ENCODE measurements around the gene STEAP1B. TPM values are rescaled to one million over a fixed set of nuclear protein-coding genes. Genes with fewer than 3 reads are reported as not detected.
"Not testable (repeated sequence)": the region's sequence is repeated elsewhere in the genome, so short reads cannot be mapped to it uniquely, and the experiment has no call there.

The STEAP1B gene
- total RNA-seq (under 1 TPM; 0.73 to 0.75 TPM), total RNA-seq (0.08 to 0.12 reads per million in 2 donors)

DNA sequence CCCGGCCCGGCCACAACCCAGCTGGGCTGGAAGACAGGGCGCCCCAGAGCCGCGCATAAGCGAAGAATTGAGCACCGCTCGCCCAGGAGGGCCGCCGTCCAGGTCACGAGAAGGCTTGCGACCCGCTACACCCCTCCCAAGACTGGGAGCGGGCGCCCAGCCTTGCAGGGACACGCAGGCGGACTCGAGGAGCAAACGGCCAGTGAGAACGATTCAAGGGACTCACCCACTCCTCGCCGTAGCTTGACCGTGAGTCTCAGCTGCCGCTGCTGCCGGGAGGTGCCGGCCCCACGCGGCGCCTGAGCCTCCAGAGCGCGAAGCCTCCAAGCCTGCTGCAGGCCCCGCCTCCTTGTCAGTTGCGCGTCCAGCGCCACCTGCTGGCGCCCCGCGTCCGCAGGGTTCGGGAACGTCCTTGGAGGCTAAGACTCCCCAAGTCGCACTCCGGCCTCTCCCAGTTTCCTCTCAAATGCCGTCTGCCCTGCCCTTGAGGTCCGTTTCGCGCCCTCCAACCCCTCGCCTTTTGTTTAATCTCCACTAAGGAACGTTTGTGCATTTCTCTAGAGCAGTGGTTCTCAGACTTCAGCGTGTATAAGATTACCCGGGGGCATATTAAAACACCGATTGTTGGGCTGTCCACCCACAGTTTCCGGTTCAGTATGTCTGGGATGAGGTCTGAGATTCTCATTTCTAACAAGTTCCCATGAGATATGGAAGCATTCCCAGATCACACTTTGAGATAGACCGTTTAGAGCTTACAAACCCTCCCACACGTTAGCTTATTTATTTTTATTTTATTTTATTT lies at the start of gene STEAP1B:
STEAP1B (minus strand) TSS at position 301 of the 802 bp plus-strand sequence. CDS start 5,333 bp downstream, outside the sequence.
- H3K4me1 Mint-ChIP-seq; H3K36me3 Mint-ChIP-seq (ENCODE audit: low read depth); H3K9me3 ChIP-seq (ENCODE audit: control insufficient read depth, low read length, poor library complexity, severe bottlenecking); H3K27ac Mint-ChIP-seq: not testable (repeated sequence)
- Mint-ChIP-seq H3K27me3 (peaks cover 19% of the 10 kb centered on the region), H3K4me3 (peak within 1 kb of the TSS; percentile 36)
- DNase-seq (peak; percentile 58 to 82 (median 63)), ATAC-seq (peak; percentile 98)

DNA sequence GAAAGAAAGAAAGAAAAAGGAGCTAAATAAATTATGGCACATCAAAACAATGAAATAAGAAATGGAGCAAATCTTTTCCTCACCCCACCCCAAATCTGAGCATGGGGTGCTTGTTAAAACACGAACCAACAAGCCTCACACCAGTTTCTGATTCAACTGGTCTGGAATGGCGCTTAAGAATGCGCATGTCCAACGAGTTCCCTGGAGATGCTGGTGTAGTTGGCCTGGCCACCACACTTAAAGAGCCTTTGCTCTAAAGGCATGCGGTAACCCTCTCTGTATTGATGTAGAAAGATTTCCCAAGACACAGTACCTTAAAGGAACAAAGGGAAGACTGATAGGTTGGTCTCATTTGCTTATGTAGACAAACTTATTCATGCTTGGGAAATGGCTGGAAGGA lies 49.1 kb upstream of the STEAP1B start:
- ATAC-seq (no peak), DNase-seq (no peak)
- Mint-ChIP-seq H3K27me3 (peaks cover 70% of the 10 kb centered on the region), H3K36me3 (ENCODE audit: low read depth) (peaks cover 4% of the 10 kb centered on the region), H3K4me3 (peak overlapping the region; percentile 39), H3K4me1 (peaks cover 6% of the 10 kb centered on the region), H3K27ac (no peak overlapping the region)
- H3K9me3 ChIP-seq (ENCODE audit: control insufficient read depth, low read length, poor library complexity, severe bottlenecking): no peaks in the 10 kb centered on the region

DNA sequence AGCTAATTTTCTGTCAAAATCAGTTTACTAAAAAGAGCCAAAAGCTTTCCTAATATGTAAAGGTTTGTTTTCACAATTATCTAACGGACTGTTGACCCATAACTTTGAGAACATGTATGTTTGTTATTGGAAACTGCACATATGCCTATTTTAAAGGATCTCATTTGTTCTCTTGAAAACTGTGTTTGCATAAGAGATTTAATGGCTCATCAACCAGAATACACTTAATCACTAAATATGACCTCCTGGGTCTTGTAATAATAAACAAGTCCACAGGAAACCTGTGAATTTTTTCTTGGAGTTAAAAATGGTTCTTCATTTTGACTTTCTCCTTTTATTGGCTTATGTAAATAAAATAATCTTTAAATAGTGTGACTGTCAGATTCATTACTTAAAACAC lies 48.3 kb upstream of the STEAP1B start:
- peaks cover 2% of the 10 kb centered on the region for H3K36me3 Mint-ChIP-seq (ENCODE audit: low read depth)
- no peaks in the 10 kb centered on the region for H3K9me3 ChIP-seq (ENCODE audit: control insufficient read depth, low read length, poor library complexity, severe bottlenecking)
- no peak overlapping the region for H3K27ac Mint-ChIP-seq
- H3K4me3 Mint-ChIP-seq: no peak overlapping the region
- H3K4me1 Mint-ChIP-seq: peaks cover 6% of the 10 kb centered on the region
- ATAC-seq (no peak), DNase-seq (no peak)
- H3K27me3 Mint-ChIP-seq: peaks cover 66% of the 10 kb centered on the region

DNA sequence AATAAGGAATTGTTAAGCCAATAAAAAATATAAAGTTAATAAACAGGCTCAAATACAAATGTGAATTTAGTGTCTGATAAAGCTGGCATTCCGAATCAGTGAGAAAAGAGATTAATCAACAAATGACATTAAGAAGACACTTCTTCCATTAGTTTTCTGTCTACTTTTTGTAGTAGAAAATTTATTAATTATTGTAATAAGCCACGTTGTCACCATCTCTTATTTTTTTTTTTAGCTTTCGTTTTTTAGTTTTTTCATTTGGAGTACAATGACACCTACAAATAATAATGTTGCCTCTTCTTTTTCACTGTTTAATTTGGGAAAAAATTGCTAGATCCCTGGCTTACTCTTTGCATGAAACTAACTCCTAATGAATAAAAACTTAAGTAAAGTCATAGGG lies 46.8 kb upstream of the STEAP1B start:
- Mint-ChIP-seq H3K4me3 (no peak overlapping the region), H3K27me3 (peaks cover 59% of the 10 kb centered on the region), H3K36me3 (ENCODE audit: low read depth) (peaks cover 2% of the 10 kb centered on the region), H3K4me1 (peaks cover 6% of the 10 kb centered on the region), H3K27ac (no peak overlapping the region)
- DNase-seq: no peak
- no peak for ATAC-seq
- no peaks in the 10 kb centered on the region for H3K9me3 ChIP-seq (ENCODE audit: control insufficient read depth, low read length, poor library complexity, severe bottlenecking)

DNA sequence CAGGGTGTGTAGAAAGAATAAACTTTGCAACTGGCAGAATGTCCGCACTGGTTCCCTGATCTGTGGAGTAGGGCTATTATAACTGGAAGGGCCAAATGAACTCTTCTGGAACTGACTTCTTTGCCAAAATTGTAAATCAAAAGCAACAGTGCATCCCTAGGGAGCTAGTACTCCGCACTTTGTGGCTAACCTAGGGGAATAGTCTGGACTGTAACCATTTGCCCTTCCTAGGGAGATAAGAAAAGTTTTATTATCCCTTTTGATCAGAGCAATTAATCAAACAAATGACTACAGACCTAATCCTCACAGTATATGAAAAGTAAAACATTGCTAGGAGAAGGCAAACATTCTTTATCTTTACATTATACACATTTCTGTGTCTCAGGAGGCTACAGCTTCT lies 45.5 kb upstream of the STEAP1B start:
- DNase-seq: no peak
- peaks cover 51% of the 10 kb centered on the region for H3K27me3 Mint-ChIP-seq
- no peak for ATAC-seq
- H3K9me3 ChIP-seq (ENCODE audit: control insufficient read depth, low read length, poor library complexity, severe bottlenecking): no peaks in the 10 kb centered on the region
- peaks cover 2% of the 10 kb centered on the region for H3K36me3 Mint-ChIP-seq (ENCODE audit: low read depth)
- H3K27ac Mint-ChIP-seq: no peak overlapping the region
- peaks cover 6% of the 10 kb centered on the region for H3K4me1 Mint-ChIP-seq
- no peak overlapping the region for H3K4me3 Mint-ChIP-seq

DNA sequence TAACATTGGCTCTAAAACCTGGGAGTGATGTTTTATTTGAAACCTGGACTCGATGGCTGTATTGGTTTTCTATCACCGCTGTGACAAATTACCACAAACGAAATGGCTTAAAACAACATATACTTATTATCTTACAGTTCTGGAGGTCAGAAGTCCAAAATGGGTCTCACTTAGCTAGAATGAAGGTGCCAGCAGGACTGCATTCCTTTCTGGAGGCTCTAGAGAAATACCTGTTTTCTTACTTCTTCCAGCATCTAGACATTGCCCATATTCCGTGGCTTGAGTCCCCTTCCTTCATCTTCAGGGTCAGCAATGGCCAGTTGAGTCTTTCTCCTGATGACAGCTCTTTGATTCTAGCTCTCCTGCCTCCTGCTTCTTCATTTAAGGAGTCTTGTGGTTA lies 44.3 kb upstream of the STEAP1B start:
- H3K36me3 Mint-ChIP-seq (ENCODE audit: low read depth): no peaks in the 10 kb centered on the region
- no peak overlapping the region for H3K27ac Mint-ChIP-seq
- H3K4me3 Mint-ChIP-seq: no peak overlapping the region
- H3K27me3 Mint-ChIP-seq: peaks cover 40% of the 10 kb centered on the region
- no peak for DNase-seq
- ATAC-seq: no peak
- no peaks in the 10 kb centered on the region for H3K4me1 Mint-ChIP-seq
- no peaks in the 10 kb centered on the region for H3K9me3 ChIP-seq (ENCODE audit: control insufficient read depth, low read length, poor library complexity, severe bottlenecking)

DNA sequence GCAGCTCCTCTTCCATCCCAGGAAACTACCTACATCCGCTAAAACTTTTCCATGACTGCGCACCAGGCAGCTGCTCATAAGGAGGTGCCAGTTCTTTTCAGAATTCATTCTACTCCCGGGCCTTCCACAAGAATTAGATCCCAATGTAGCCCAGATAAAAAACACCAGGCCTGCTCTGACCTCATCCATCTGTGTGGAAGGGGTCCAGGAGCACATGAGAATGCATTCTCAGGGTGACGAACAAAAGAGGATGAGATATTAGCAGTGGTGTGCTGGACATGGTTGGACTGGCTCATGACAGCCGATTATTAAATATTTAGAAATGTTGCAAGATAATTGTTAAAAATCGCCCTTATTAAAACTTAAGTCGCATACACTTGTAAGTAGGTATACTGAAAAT lies 43.2 kb upstream of the STEAP1B start:
- Mint-ChIP-seq H3K27ac (no peak overlapping the region), H3K4me3 (no peak overlapping the region), H3K27me3 (peaks cover 36% of the 10 kb centered on the region), H3K36me3 (ENCODE audit: low read depth) (no peaks in the 10 kb centered on the region), H3K4me1 (no peaks in the 10 kb centered on the region)
- ATAC-seq (no peak), DNase-seq (no peak)
- no peaks in the 10 kb centered on the region for H3K9me3 ChIP-seq (ENCODE audit: control insufficient read depth, low read length, poor library complexity, severe bottlenecking)

DNA sequence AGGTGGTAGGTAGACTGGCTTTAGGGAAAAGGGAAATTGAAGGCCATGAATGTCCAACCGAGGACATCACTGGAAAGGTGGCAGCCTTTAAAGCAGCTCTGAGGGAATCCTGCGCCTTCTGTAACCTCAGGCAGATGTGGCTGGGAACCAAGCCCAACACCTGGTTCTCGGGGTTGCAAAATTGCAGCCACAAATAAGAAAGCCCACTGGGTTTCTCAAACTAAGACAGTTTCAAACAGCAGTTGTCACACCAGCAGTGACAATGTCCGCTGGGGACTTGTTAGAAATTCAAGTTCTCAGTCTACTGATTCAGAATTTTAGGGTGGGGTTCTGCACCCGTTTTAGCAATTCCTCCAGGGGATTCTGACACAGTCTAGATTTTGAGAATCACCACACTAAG lies 42.7 kb upstream of the STEAP1B start:
- no peaks in the 10 kb centered on the region for H3K4me1 Mint-ChIP-seq

DNA sequence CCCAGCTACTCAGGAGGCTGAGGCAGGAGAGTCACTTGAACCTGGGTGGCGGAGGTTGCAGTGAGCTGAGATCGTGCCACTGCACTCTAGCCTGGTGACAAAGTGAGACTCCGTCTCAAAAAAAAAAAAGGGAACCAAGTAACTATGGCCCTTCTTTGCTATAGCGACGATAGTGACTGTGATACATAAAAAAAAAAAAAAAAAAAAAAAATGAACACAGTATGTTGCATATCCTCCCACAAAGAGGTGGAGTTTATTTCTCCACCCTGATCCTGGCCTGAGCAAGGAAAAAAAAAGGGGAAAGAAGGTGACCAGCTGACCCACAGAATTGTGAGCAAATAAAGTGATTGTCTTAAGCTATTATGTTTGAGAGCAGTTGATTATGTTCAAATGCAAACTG lies 42.3 kb upstream of the STEAP1B start:
- Mint-ChIP-seq H3K36me3 (ENCODE audit: low read depth) (no peaks in the 10 kb centered on the region), H3K4me1 (no peaks in the 10 kb centered on the region), H3K27ac (no peak overlapping the region), H3K27me3 (peaks cover 41% of the 10 kb centered on the region), H3K4me3 (no peak overlapping the region)
- ATAC-seq (no peak), DNase-seq (no peak)
- no peaks in the 10 kb centered on the region for H3K9me3 ChIP-seq (ENCODE audit: control insufficient read depth, low read length, poor library complexity, severe bottlenecking)

More for the DNA sequence above, 42.7 kb upstream of the STEAP1B start:
- DNase-seq: no peak
- H3K27ac Mint-ChIP-seq: no peak overlapping the region
- no peak for ATAC-seq
- H3K27me3 Mint-ChIP-seq: peaks cover 37% of the 10 kb centered on the region
- no peaks in the 10 kb centered on the region for H3K36me3 Mint-ChIP-seq (ENCODE audit: low read depth)
- no peaks in the 10 kb centered on the region for H3K9me3 ChIP-seq (ENCODE audit: control insufficient read depth, low read length, poor library complexity, severe bottlenecking)
- H3K4me3 Mint-ChIP-seq: no peak overlapping the region

DNA sequence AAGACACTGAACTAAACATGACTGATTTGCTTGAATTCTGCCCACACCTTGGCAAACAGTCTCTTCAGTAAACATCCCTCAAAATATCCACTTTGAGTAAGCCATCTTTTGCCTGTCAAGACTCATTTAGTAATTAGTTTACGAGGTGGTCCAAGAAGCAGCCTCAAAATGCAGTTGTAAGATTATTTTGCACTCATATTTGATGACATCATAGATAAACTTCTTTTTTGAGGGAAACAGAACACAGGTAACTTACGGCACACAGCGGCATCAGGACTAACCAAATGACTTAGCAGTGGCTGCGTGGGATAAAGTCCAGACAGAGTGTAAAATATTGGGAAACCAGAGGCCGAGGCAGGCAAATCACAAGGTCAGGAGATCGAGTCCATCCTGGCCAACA lies 41.8 kb upstream of the STEAP1B start:
- Mint-ChIP-seq H3K27ac (no peak overlapping the region), H3K36me3 (ENCODE audit: low read depth) (no peaks in the 10 kb centered on the region), H3K27me3 (peaks cover 42% of the 10 kb centered on the region), H3K4me3 (no peak overlapping the region), H3K4me1 (no peaks in the 10 kb centered on the region)
- DNase-seq (no peak), ATAC-seq (no peak)
- no peaks in the 10 kb centered on the region for H3K9me3 ChIP-seq (ENCODE audit: control insufficient read depth, low read length, poor library complexity, severe bottlenecking)

DNA sequence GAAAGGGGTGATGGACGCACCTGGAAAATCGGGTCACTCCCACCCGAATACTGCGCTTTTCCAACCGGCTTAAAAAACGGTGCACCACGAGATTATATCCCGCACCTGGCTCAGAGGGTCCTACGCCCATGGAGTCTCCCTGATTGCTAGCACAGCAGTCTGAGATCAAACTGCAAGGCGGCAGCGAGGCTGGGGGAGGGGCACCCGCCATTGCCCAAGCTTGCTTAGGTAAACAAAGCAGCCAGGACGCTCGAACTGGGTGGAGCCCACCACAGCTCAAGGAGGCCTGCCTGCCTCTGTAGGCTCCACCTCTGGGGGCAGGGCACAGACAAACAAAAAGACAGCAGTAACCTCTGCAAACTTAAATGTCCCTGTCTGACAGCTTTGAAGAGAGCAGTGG lies 28.5 kb upstream of the STEAP1B start:
- not testable (repeated sequence) for H3K36me3 Mint-ChIP-seq (ENCODE audit: low read depth); H3K9me3 ChIP-seq (ENCODE audit: control insufficient read depth, low read length, poor library complexity, severe bottlenecking); DNase-seq; H3K4me1 Mint-ChIP-seq; ATAC-seq; H3K4me3 Mint-ChIP-seq; H3K27ac Mint-ChIP-seq
- peaks cover 18% of the 10 kb centered on the region for H3K27me3 Mint-ChIP-seq

DNA sequence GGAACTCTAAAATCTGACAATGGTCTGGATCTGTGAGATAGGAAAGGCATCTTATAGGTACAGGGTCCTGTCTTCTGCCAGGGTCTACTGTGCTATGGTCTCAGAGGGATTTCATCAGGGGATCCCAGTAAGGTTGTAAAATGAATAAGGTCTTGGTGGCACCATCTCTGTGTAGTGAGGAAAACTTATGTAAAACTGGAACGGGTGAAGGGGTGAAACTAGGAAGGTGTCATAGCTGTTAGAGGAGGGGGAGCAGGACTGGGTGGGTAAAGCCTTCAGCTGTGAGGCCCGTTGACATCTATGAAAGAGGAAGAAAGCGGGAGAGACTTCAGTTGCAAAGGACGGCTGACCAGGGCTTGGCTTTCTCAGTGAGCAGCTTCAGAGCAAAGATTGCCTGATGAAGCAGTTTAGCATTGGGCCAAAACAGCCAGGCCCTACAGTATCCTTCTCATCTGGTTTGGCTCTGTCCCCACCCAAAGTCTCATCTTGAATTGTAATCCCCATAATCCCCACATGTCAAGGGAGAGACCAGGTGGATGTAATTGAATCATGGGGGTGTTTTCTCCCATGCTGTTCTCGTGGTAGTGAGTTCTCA lies 24.5 kb upstream of the STEAP1B start:
- not testable (repeated sequence) for DNase-seq, ATAC-seq
- H3K27me3 Mint-ChIP-seq: peaks cover 33% of the 10 kb centered on the region

DNA sequence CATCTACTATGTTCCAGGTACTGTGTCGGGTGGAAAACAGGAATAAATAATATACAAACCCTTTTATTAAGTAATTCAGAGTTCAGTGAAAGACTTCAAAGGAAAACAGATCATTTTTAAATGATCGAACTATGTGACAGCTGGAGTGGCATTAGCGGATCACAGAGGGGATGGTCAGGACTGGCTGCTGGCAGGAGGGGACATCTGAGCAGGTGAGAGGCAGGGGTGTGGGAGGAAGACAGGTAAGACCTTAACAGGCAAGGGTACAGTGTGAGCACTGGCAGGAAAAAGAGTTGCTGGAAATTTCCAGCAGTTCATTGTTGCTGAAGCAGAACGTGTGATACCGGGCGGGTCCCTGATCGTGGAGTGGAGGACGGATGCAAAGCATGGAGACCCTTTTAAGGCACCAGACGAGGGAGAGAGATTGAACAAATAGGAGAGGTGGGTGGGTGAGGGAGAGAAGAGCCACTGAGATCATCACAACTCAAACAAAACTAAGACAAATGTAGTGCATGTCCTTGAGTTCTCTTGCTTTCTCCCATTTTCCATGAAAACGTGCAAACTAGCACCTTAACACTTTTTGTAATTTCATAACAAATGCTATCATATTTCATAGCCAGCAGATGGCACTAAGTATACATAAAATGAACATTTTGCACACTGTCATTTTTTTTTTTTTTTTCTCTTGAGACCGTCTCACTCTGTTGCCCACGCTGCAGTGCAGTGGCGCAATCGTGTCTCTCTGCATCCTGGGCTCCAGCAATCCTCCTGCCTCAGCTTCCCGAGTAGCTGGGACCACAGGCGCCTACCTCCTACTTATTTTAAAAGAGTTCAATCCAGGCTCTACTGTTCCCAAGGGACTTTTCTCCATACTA lies 23.7 kb upstream of the STEAP1B start:
- H3K4me1 Mint-ChIP-seq; H3K9me3 ChIP-seq (ENCODE audit: control insufficient read depth, low read length, poor library complexity, severe bottlenecking); H3K36me3 Mint-ChIP-seq (ENCODE audit: low read depth); ATAC-seq; H3K4me3 Mint-ChIP-seq; DNase-seq: not testable (repeated sequence)
- Mint-ChIP-seq H3K27ac (peak overlapping the region; percentile 32), H3K27me3 (peaks cover 39% of the 10 kb centered on the region)

More for the DNA sequence above, 24.5 kb upstream of the STEAP1B start:
- H3K36me3 Mint-ChIP-seq (ENCODE audit: low read depth); H3K4me3 Mint-ChIP-seq; H3K9me3 ChIP-seq (ENCODE audit: control insufficient read depth, low read length, poor library complexity, severe bottlenecking); H3K4me1 Mint-ChIP-seq; H3K27ac Mint-ChIP-seq: not testable (repeated sequence)

Measured in T-helper 17 cell (primary cell).